ENCODE data around the gene MRPS5. TPM values are rescaled to one million over a fixed set of nuclear protein-coding genes. Genes with fewer than 3 reads are reported as not detected.

MRPS5 gene
- total RNA-seq, 1 experiment from 2014 or later: 107 TPM

GRCh38 chr2:95073856-95074662 lies 47.5 kb downstream of the MRPS5 start:
- BruUV-seq (replicated peaks): no TSS peak

GRCh38 chr2:95072424-95072823 lies 49.2 kb downstream of the MRPS5 start:
- Histone ChIP-seq H3K4me2 (ENCODE audit: low read length) (no peak overlapping the region), H4K20me1 (ENCODE audit: low read length) (no peaks in the 10 kb centered on the region), H3K27me3 (ENCODE audit: low read length) (no peaks in the 10 kb centered on the region), H3F3A (ENCODE audit: low read length, unreplicated experiment) (no peaks in the 10 kb centered on the region), H3K9me3 (ENCODE audit: low read length) (no peaks in the 10 kb centered on the region), H3K4me1 (ENCODE audit: insufficient read depth, low read length) (peaks cover 9% of the 10 kb centered on the region; the same call in 1 of the 2 replicates), H3K9ac (ENCODE audit: low read length) (no peak overlapping the region), H3K4me3 (ENCODE audit: low read length) (no peak overlapping the region), H2AFZ (ENCODE audit: low read length) (no peak overlapping the region), H3K27ac (ENCODE audit: low read length) (no peak overlapping the region), H3K79me2 (ENCODE audit: low read length) (no peaks in the 10 kb centered on the region), H3K9me2 (replicated peaks; ENCODE audit: low read length) (no peaks in the 10 kb centered on the region), H3K36me3 (ENCODE audit: low read depth, low read length) (no peaks in the 10 kb centered on the region)
- DNase-seq (no peak), ATAC-seq (no peak)
- intact Hi-C loops (cut with micrococcal nuclease): no loop called here
- BruUV-seq (replicated peaks): no TSS peak
- no peak for TF ChIP-seq EZH2phosphoT487 (IDR thresholded peaks at IDR 0.05; ENCODE audit: borderline replicate concordance, low read length)
- no peak for TF ChIP-seq CTCF (conservative IDR thresholded peaks at IDR 0.05; ENCODE audit: low read depth, low read length)
- no peak for TF ChIP-seq EZH2 (IDR thresholded peaks at IDR 0.05; ENCODE audit: low read length, unreplicated experiment)
- CTCF ChIA-PET: no interaction called here
- POLR2A ChIA-PET (ENCODE audit: unreplicated experiment): no interaction called here

More at GRCh38 chr2:95073856-95074662, 47.5 kb downstream of the MRPS5 start:
- Histone ChIP-seq H3K4me3 (ENCODE audit: low read length) (no peak overlapping the region), H2AFZ (ENCODE audit: low read length) (no peak overlapping the region), H3K36me3 (ENCODE audit: low read depth, low read length) (no peaks in the 10 kb centered on the region), H3F3A (ENCODE audit: low read length, unreplicated experiment) (no peaks in the 10 kb centered on the region), H3K4me2 (ENCODE audit: low read length) (no peak overlapping the region), H3K9me3 (ENCODE audit: low read length) (no peaks in the 10 kb centered on the region), H3K4me1 (ENCODE audit: insufficient read depth, low read length) (peaks cover 10% of the 10 kb centered on the region; the same call in 1 of the 2 replicates), H3K9ac (ENCODE audit: low read length) (no peak overlapping the region), H4K20me1 (ENCODE audit: low read length) (no peaks in the 10 kb centered on the region), H3K27me3 (ENCODE audit: low read length) (no peaks in the 10 kb centered on the region), H3K27ac (ENCODE audit: low read length) (no peak overlapping the region), H3K79me2 (ENCODE audit: low read length) (no peaks in the 10 kb centered on the region), H3K9me2 (replicated peaks; ENCODE audit: low read length) (no peaks in the 10 kb centered on the region)
- ChIA-PET POLR2A (ENCODE audit: unreplicated experiment) (no interaction called here), CTCF (no interaction called here)
- intact Hi-C loops (cut with micrococcal nuclease): no loop called here
- DNase-seq: no peak
- TF ChIP-seq EZH2phosphoT487 (IDR thresholded peaks at IDR 0.05; ENCODE audit: borderline replicate concordance, low read length) (no peak), EZH2 (IDR thresholded peaks at IDR 0.05; ENCODE audit: low read length, unreplicated experiment) (no peak), CTCF (conservative IDR thresholded peaks at IDR 0.05; ENCODE audit: low read depth, low read length) (no peak)
- ATAC-seq: no peak

GRCh38 chr2:95071856-95072255 lies 49.8 kb downstream of the MRPS5 start:
- H3K9ac ChIP-seq (ENCODE audit: low read length): no peak overlapping the region
- H4K20me1 ChIP-seq (ENCODE audit: low read length): no peaks in the 10 kb centered on the region
- DNase-seq (no peak), ATAC-seq (no peak)
- no peak overlapping the region for H3K4me3 ChIP-seq (ENCODE audit: low read length)
- H3K4me1 ChIP-seq (ENCODE audit: insufficient read depth, low read length): peaks cover 5% of the 10 kb centered on the region; the same call in 1 of the 2 replicates
- H3F3A ChIP-seq (ENCODE audit: low read length, unreplicated experiment): no peaks in the 10 kb centered on the region
- H3K9me2 ChIP-seq (replicated peaks; ENCODE audit: low read length): no peaks in the 10 kb centered on the region
- H3K27ac ChIP-seq (ENCODE audit: low read length): no peak overlapping the region
- H3K36me3 ChIP-seq (ENCODE audit: low read depth, low read length): no peaks in the 10 kb centered on the region
- H3K4me2 ChIP-seq (ENCODE audit: low read length): no peak overlapping the region
- POLR2A ChIA-PET (ENCODE audit: unreplicated experiment): no interaction called here
- H3K79me2 ChIP-seq (ENCODE audit: low read length): no peaks in the 10 kb centered on the region
- no peaks in the 10 kb centered on the region for H3K9me3 ChIP-seq (ENCODE audit: low read length)
- CTCF ChIA-PET: no interaction called here
- H2AFZ ChIP-seq (ENCODE audit: low read length): no peak overlapping the region
- no peaks in the 10 kb centered on the region for H3K27me3 ChIP-seq (ENCODE audit: low read length)
- BruUV-seq (replicated peaks): no TSS peak
- TF ChIP-seq EZH2 (IDR thresholded peaks at IDR 0.05; ENCODE audit: low read length, unreplicated experiment): no peak
- no peak for TF ChIP-seq EZH2phosphoT487 (IDR thresholded peaks at IDR 0.05; ENCODE audit: borderline replicate concordance, low read length)
- TF ChIP-seq CTCF (conservative IDR thresholded peaks at IDR 0.05; ENCODE audit: low read depth, low read length): no peak
- intact Hi-C loops (cut with micrococcal nuclease): no loop called here
